H1 (cell line): ENCODE data around the gene RBM15B. TPM values are rescaled to one million over a fixed set of nuclear protein-coding genes. Genes with fewer than 3 reads are reported as not detected.

Experiments used
- CTCF ChIA-PET: fragments of 300-600 bp; sonication (Branson Sonifier 250); formaldehyde crosslinking; loops from one replicate; lab custom pipeline; 2021; ENCODE audit not compliant: partially characterized antibody; lab: Charles Lee
- POLR2A ChIA-PET: fragments of 300-600 bp; sonication (Branson Sonifier 250); formaldehyde crosslinking; loops from one replicate; lab custom pipeline; 2021; ENCODE audit warnings: inconsistent platforms; ENCODE audit not compliant: partially characterized antibody; lab: Charles Lee
- DNase-seq, 2 experiments: peaks; one replicate each; pipeline versions ENCODE4 v3.0.0 to v3.0.0-alpha.2; 2010 to 2022; ENCODE audit warnings: low spot score in 2 of 2, low read depth in 1 of 2, mixed read lengths in 1 of 2
- FAIRE-seq: peaks from 2 replicates; lab custom pipeline; 2011; peaks lifted over from hg19 to GRCh38; lab: Jason Lieb, UNC
- H2AFZ ChIP-seq: 2 replicates; pipeline ENCODE4 v1.8.1; 2012; ENCODE audit warnings: low read length, inconsistent platforms
- H2AK5ac ChIP-seq: 2 replicates; pipeline ENCODE4 v1.6.1; 2013; ENCODE audit warnings: low read depth, low read length
- H2BK120ac ChIP-seq: replicated peaks from 2 replicates; pipeline ENCODE3; 2013; ENCODE audit warnings: low read depth, low read length, inconsistent platforms
- H2BK12ac ChIP-seq: 2 replicates; pipeline ENCODE4 v1.6.1; 2013; ENCODE audit warnings: low read depth, low read length
- H2BK15ac ChIP-seq: 2 replicates; pipeline ENCODE4 v1.6.1; 2013; ENCODE audit warnings: low read length
- H2BK20ac ChIP-seq: 2 replicates; pipeline ENCODE4 v1.6.1; 2013; ENCODE audit warnings: low read length
- H2BK5ac ChIP-seq: 2 replicates; pipeline ENCODE4 v1.6.1; 2013; ENCODE audit warnings: low read depth, low read length
- H3K14ac ChIP-seq: 2 replicates; pipeline ENCODE4 v1.6.1; 2013; ENCODE audit warnings: inconsistent platforms; ENCODE audit not compliant: insufficient read length
- H3K18ac ChIP-seq: 2 replicates; pipeline ENCODE4 v1.6.1; 2013; ENCODE audit warnings: low read length; ENCODE audit errors: extremely low read depth
- H3K23ac ChIP-seq: 2 replicates; pipeline ENCODE4 v1.6.1; 2013; ENCODE audit warnings: inconsistent platforms; ENCODE audit not compliant: insufficient read length
- H3K23me2 ChIP-seq: 2 replicates; pipeline ENCODE4 v1.6.1; 2013; ENCODE audit warnings: low read depth, low read length
- H3K27ac ChIP-seq: 2 replicates; pipeline ENCODE4 v1.6.1; 2011; ENCODE audit warnings: low read depth, low read length, inconsistent platforms
- H3K27me3 ChIP-seq, 4 experiments: replicated peaks in 1 of 4; 1 replicate in 1 of 4; 2 replicates in 3 of 4; pipeline versions ENCODE4 v1.6.1 to v1.8.1; 2011 to 2013; ENCODE audit warnings: low read length in 3 of 4, mild to moderate bottlenecking in 3 of 4, inconsistent platforms in 2 of 4, mixed read lengths in 2 of 4, moderate library complexity in 1 of 4; ENCODE audit not compliant: control insufficient read depth in 3 of 4, insufficient read depth in 3 of 4; ENCODE audit errors: extremely low read depth in 1 of 4
- H3K36me3 ChIP-seq, 4 experiments: 2 replicates each; pipeline versions ENCODE4 v1.6.1 to v1.8.1; 2011 to 2013; ENCODE audit warnings: mild to moderate bottlenecking in 4 of 4, low read length in 3 of 4, moderate library complexity in 2 of 4, control low read depth in 1 of 4, inconsistent platforms in 1 of 4; ENCODE audit not compliant: insufficient read depth in 4 of 4, control insufficient read depth in 2 of 4
- H3K4ac ChIP-seq: replicated peaks from 2 replicates; pipeline ENCODE3; 2013; ENCODE audit warnings: low read length, low read depth, mixed read lengths, inconsistent platforms; ENCODE audit not compliant: insufficient read length
- H3K4me1 ChIP-seq, 4 experiments: replicated peaks in 1 of 4; 1 replicate in 1 of 4; 2 replicates in 3 of 4; pipeline versions ENCODE4 v1.6.1 to v1.8.1; 2011 to 2013; ENCODE audit warnings: low read length in 3 of 4, inconsistent platforms in 2 of 4, mixed read lengths in 1 of 4; ENCODE audit not compliant: insufficient read depth in 4 of 4, control insufficient read depth in 3 of 4
- H3K4me2 ChIP-seq, 2 experiments: 2 replicates each; pipeline versions ENCODE4 v1.6.1 to v1.8.1; 2011 to 2013; ENCODE audit warnings: low read depth in 2 of 2, low read length in 2 of 2, control low read depth in 1 of 2, inconsistent platforms in 1 of 2, mild to moderate bottlenecking in 1 of 2; ENCODE audit not compliant: insufficient read depth in 1 of 2
- H3K4me3 ChIP-seq, 4 experiments: fragments of 200-600, 300-600 bp in 1 of 4; sonication (generic), shearing (Covaris generic), sonication (Bioruptor Twin) in 1 of 4; 2 replicates each; pipeline versions ENCODE4 v1.5.1 to v1.8.1; 2011 to 2016; ENCODE audit warnings: low read length in 4 of 4, low read depth in 3 of 4, control low read depth in 2 of 4, inconsistent platforms in 2 of 4, mild to moderate bottlenecking in 2 of 4, mixed read lengths in 1 of 4, moderate library complexity in 1 of 4; ENCODE audit not compliant: insufficient read depth in 2 of 4; ENCODE audit errors: extremely low read depth in 1 of 4
- H3K56ac ChIP-seq: replicated peaks from 2 replicates; pipeline ENCODE3; 2013; ENCODE audit warnings: low read depth, mild to moderate bottlenecking, mixed read lengths, low read length, inconsistent platforms; ENCODE audit not compliant: insufficient read length
- H3K79me1 ChIP-seq: 2 replicates; pipeline ENCODE4 v1.6.1; 2013; ENCODE audit warnings: low read depth, low read length, control low read depth
- H3K79me2 ChIP-seq, 2 experiments: 2 replicates each; pipeline versions ENCODE4 v1.6.1 to v1.8.1; 2012 to 2013; ENCODE audit warnings: low read length in 2 of 2, mild to moderate bottlenecking in 2 of 2, inconsistent platforms in 1 of 2; ENCODE audit not compliant: insufficient read depth in 2 of 2, control insufficient read depth in 1 of 2
- H3K9ac ChIP-seq, 4 experiments: replicated peaks in 1 of 4; 1 replicate in 1 of 4; 2 replicates in 3 of 4; pipeline versions ENCODE4 v1.6.1 to v1.8.1; 2011 to 2013; ENCODE audit warnings: low read depth in 3 of 4, low read length in 3 of 4, control low read depth in 2 of 4, mild to moderate bottlenecking in 2 of 4, moderate library complexity in 2 of 4, inconsistent platforms in 1 of 4; ENCODE audit errors: extremely low read depth in 1 of 4
- H3K9me3 ChIP-seq, 2 experiments: 2 replicates each; pipeline versions ENCODE4 v1.6.1 to v1.8.1; 2012 to 2013; ENCODE audit warnings: mild to moderate bottlenecking in 2 of 2, moderate library complexity in 2 of 2, control low read depth in 1 of 2, inconsistent platforms in 1 of 2, low read depth in 1 of 2, low read length in 1 of 2, mixed read lengths in 1 of 2; ENCODE audit not compliant: insufficient read depth in 2 of 2
- H4K20me1 ChIP-seq, 2 experiments: replicated peaks in 1 of 2; 2 replicates each; pipeline versions ENCODE3 to v1.8.1; 2011 to 2013; ENCODE audit warnings: inconsistent platforms in 2 of 2, low read length in 2 of 2, mild to moderate bottlenecking in 1 of 2; ENCODE audit not compliant: insufficient read depth in 2 of 2, control insufficient read depth in 1 of 2
- H4K5ac ChIP-seq: 2 replicates; pipeline ENCODE4 v1.6.1; 2013; ENCODE audit warnings: low read length, low read depth, mixed read lengths, inconsistent platforms; ENCODE audit not compliant: insufficient read length
- H4K8ac ChIP-seq: 2 replicates; pipeline ENCODE4 v1.8.0; 2013; ENCODE audit warnings: mild to moderate bottlenecking, moderate library complexity, low read length, inconsistent platforms; ENCODE audit not compliant: insufficient read depth; ENCODE audit errors: extremely low read depth
- H4K91ac ChIP-seq: replicated peaks from 2 replicates; pipeline ENCODE3; 2013; ENCODE audit warnings: low read length, mixed read lengths, inconsistent platforms; ENCODE audit not compliant: insufficient read length
- ATF3 ChIP-seq: IDR thresholded peaks from 2 replicates; pipeline ENCODE4 v1.6.1; 2011; ENCODE audit warnings: low read depth, mild to moderate bottlenecking, low read length; ENCODE audit not compliant: insufficient read depth
- BACH1 ChIP-seq: IDR thresholded peaks from 2 replicates; pipeline ENCODE4 v1.6.1; 2012; ENCODE audit warnings: low read length, improper control_type of control experiment
- CEBPB ChIP-seq: IDR thresholded peaks from 2 replicates; pipeline ENCODE4 v1.6.1; 2012; ENCODE audit warnings: low read depth, low read length
- CREB1 ChIP-seq: IDR thresholded peaks from 2 replicates; pipeline ENCODE4 v1.6.1; 2012; ENCODE audit warnings: inconsistent platforms
- E2F6 ChIP-seq: IDR thresholded peaks from 2 replicates; pipeline ENCODE4 v1.6.1; 2012; ENCODE audit warnings: inconsistent platforms
- GABPA ChIP-seq: IDR thresholded peaks from 2 replicates; pipeline ENCODE4 v1.6.1; 2011; ENCODE audit warnings: mild to moderate bottlenecking, low read length, moderate library complexity, borderline replicate concordance; ENCODE audit not compliant: insufficient read depth
- HDAC2 ChIP-seq, 2 experiments: fragments of 300-600 bp in 1 of 2; sonication (generic) in 1 of 2; IDR thresholded peaks; 2 replicates each; pipeline ENCODE4 v1.6.1; 2011 to 2012; ENCODE audit warnings: low read depth in 2 of 2, low read length in 2 of 2, mild to moderate bottlenecking in 2 of 2, moderate library complexity in 2 of 2, borderline replicate concordance in 1 of 2, inconsistent platforms in 1 of 2
- HDAC6 ChIP-seq: IDR thresholded peaks from one replicate; pipeline ENCODE4 v1.7.1; 2012; ENCODE audit warnings: low read depth, mild to moderate bottlenecking, inconsistent platforms, low read length, moderate library complexity
- RNF2 ChIP-seq: fragments of 200-900, 300-1000 bp; sonication (generic); IDR thresholded peaks from 2 replicates; pipeline ENCODE4 v1.7.1; 2016; ENCODE audit warnings: borderline replicate concordance, low read depth, mild to moderate bottlenecking, antibody characterized with exemption, low read length; ENCODE audit not compliant: poor library complexity, severe bottlenecking; ENCODE audit errors: missing control alignments
- SP2 ChIP-seq: IDR thresholded peaks from 2 replicates; pipeline ENCODE4 v1.6.1; 2012; ENCODE audit warnings: mild to moderate bottlenecking, low read length, inconsistent platforms
- TCF12 ChIP-seq: IDR thresholded peaks from 2 replicates; pipeline ENCODE4 v1.6.1; 2011; ENCODE audit warnings: low read depth, mild to moderate bottlenecking, low read length
- TEAD4 ChIP-seq: IDR thresholded peaks from 2 replicates; pipeline ENCODE4 v1.6.1; 2012; ENCODE audit warnings: low read depth, low read length, inconsistent platforms, mixed read lengths
- YY1 ChIP-seq: IDR thresholded peaks from 2 replicates; pipeline ENCODE4 v1.6.1; 2011; ENCODE audit warnings: low read depth, mild to moderate bottlenecking, low read length
- WGBS, 2 experiments: shearing (Covaris generic) in 1 of 2; methylation state at CpG; one replicate each; pipeline versions ENCODE4 v1.1.6 to v1.1.7; 2013 to 2015; ENCODE audit warnings: low lambda C conversion rate in 2 of 2, mixed read lengths in 2 of 2, inconsistent platforms in 1 of 2, low coverage in 1 of 2, missing lambda C conversion rate in 1 of 2; ENCODE audit not compliant: insufficient replicate concordance in 2 of 2, insufficient coverage in 1 of 2, insufficient read length in 1 of 2; ENCODE audit errors: extremely low coverage in 1 of 2, missing lambda C conversion rate in 1 of 2; 5-methylcytosine and 5-hydroxymethylcytosine counted together
- polyA plus RNA-seq, 7 experiments: library from polyadenylated mRNA; depleted of rRNA in 3 of 7; stranded (reverse) in 5 of 7; unstranded in 2 of 7; fragments of >200 nt in 5 of 7; fragments of 200-250 nt in 2 of 7; gene quantifications; 1 replicate in 5 of 7; 2 replicates in 1 of 7; 4 replicates in 1 of 7; pipeline versions ENCODE4 v1.2.1 to v1.2.3, GENCODE V29; 2011 to 2013; ENCODE audit warnings: missing spikeins in 2 of 7, mixed read lengths in 2 of 7
- total RNA-seq: library from RNA; stranded (reverse); fragmentation: NEBNext Ultra II Directional; extraction: Animal tissue kit (Norgen Biotek cat#: 25700); gene quantifications from 2 replicates; pipeline ENCODE4 v1.2.1, GENCODE V29; 2021

The RBM15B gene
- total and polyA plus RNA-seq, 2 of the 8 experiments (the other 6 are each of a cell fraction or from before 2014, with no cell fraction given) = 22.2 to 59.1 TPM

- no peaks in the 10 kb centered on the region for H3K9me3 ChIP-seq
- no peaks in the 10 kb centered on the region for H3K27me3 ChIP-seq
- no peak overlapping the region for H4K8ac ChIP-seq
- H3K56ac ChIP-seq = no peak overlapping the region
- ChIA-PET POLR2A (interaction anchor here (1.2 to 1.4 kb wide), 2 partner anchors 22 to 28 kb away, joined by 3 to 4 read pairs; partner anchors contain the start of genes MANF and RBM15B), CTCF (interaction anchor here (0.6 to 1.4 kb wide), 2 partner anchors 27 to 150 kb away, joined by 3 to 6 read pairs; no protein-coding TSS in a partner anchor)
- H3K4me2 ChIP-seq = no peak overlapping the region
- H2BK120ac ChIP-seq = no peak overlapping the region
- H3K36me3 ChIP-seq = peaks cover 0 to 2% (median 0%) of the 10 kb centered on the region in 4 experiments; a peak in 2 of 8 replicates
- no peaks in the 10 kb centered on the region for H4K20me1 ChIP-seq
- no peak overlapping the region for H3K4ac ChIP-seq
- H3K18ac ChIP-seq = no peak overlapping the region
- no peaks in the 10 kb centered on the region for H3K79me1 ChIP-seq
- no peaks in the 10 kb centered on the region for H3K79me2 ChIP-seq
- H2BK20ac ChIP-seq = no peak overlapping the region
- no peak overlapping the region for H3K14ac ChIP-seq
- no peak overlapping the region for H2BK15ac ChIP-seq
- H3K23ac ChIP-seq = no peak overlapping the region
- H3K27ac ChIP-seq = no peak overlapping the region
- H2AFZ ChIP-seq = no peak overlapping the region
- no peak overlapping the region for H3K9ac ChIP-seq
- H2BK5ac ChIP-seq = no peak overlapping the region
- no peak overlapping the region for H4K91ac ChIP-seq
- no peak overlapping the region for H2AK5ac ChIP-seq
- H4K5ac ChIP-seq = no peak overlapping the region
- no peak overlapping the region for H3K4me3 ChIP-seq
- H3K4me1 ChIP-seq = no peaks in the 10 kb centered on the region
- FAIRE-seq (no peak), DNase-seq (no peak)
- H3K23me2 ChIP-seq = no peaks in the 10 kb centered on the region
- 86% methylated on average over 9 of the region's 9 CpGs; no CpG with 5 or more reads in 1 of the 2 experiments for whole genome bisulfite sequencing, 2 experiments
- no peak overlapping the region for H2BK12ac ChIP-seq
- TF ChIP-seq HDAC2 (IDR thresholded peaks at IDR 0.05; ENCODE audit: borderline replicate concordance in 1 of 2, low read depth in 2 of 2, low read length in 2 of 2) (no peak), CEBPB (no peak), GABPA (no peak), BACH1 (no peak), SP2 (no peak), CREB1 (no peak), YY1 (no peak), HDAC6 (no peak), E2F6 (no peak), RNF2 (no peak), TEAD4 (no peak), ATF3 (no peak), TCF12 (no peak)
Measured at GRCh38 chr3:51362476-51362875, 28.6 kb upstream of the RBM15B start.
